ENCODE results near the gene NDP. TPM values are rescaled to one million over a fixed set of nuclear protein-coding genes. Genes with fewer than 3 reads are reported as not detected.

Gene NDP, protein sequence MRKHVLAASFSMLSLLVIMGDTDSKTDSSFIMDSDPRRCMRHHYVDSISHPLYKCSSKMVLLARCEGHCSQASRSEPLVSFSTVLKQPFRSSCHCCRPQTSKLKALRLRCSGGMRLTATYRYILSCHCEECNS
- total RNA-seq, result under 1 TPM in 2 of 4 donors, not detected in 2; 0.22 to 0.42 TPM

DNA sequence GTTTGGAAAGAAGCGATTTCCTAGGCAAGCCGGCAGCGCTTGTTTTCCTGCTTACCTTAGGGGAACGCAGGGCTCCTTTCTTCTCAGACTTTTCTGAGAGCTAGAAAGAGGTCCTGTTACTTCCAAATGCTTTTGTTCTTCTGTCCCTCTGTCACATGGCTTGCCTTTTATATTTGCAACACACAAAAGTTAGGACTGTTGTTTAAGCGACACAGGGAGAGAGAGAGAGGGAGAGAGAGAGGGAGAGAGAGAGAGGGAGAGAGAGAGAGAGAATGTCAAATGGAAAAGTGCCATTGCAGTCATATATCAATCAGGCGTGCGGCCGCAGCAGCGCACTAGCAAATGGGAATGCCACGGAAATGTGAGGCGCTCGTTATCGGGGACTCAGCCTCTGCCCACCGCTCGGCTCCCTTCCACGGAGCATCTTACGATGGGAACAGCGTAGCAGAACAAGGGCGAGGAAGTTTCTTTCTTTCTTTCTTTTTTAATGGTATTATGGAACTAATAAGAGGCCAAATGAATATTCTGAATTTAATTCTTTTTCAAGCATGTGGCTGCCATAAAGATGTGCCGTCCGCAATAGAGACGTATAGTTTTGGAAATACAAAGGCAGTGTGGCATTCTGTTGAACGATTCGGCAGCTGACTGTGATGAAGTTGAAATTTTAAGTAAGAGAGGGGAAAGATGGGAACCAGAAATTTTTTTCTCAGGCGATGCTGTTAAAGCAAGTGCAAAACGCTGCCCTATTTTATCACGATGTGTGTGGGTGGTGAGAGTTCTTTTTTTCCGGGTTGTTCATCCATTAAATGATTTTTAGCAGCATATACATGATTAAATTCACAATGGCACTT is at the start of gene NDP:
TSS of gene NDP (minus strand) at position 142 of the 851 bp plus-strand sequence. CDS start 14,745 bp downstream, outside the sequence.
- 9 to 26% methylated on average over 28 of the region's 28 CpGs for WGBS, 2 donors
- intact Hi-C loops (cut with DNase I; ENCODE audit: low total_unique reads), result no loop called here
- DNase-seq (ENCODE audit: low spot score in 2 of 2), result no peak
- no peak within 1 kb of the TSS for H3K4me3 ChIP-seq (ENCODE audit: low read depth, poor library complexity, severe bottlenecking)
- TF ChIP-seq, protein P1, sequence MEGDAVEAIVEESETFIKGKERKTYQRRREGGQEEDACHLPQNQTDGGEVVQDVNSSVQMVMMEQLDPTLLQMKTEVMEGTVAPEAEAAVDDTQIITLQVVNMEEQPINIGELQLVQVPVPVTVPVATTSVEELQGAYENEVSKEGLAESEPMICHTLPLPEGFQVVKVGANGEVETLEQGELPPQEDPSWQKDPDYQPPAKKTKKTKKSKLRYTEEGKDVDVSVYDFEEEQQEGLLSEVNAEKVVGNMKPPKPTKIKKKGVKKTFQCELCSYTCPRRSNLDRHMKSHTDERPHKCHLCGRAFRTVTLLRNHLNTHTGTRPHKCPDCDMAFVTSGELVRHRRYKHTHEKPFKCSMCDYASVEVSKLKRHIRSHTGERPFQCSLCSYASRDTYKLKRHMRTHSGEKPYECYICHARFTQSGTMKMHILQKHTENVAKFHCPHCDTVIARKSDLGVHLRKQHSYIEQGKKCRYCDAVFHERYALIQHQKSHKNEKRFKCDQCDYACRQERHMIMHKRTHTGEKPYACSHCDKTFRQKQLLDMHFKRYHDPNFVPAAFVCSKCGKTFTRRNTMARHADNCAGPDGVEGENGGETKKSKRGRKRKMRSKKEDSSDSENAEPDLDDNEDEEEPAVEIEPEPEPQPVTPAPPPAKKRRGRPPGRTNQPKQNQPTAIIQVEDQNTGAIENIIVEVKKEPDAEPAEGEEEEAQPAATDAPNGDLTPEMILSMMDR (IDR thresholded peaks at IDR 0.05), result no peak
- TF ChIP-seq POLR2A (IDR thresholded peaks at IDR 0.05), result no peak

DNA sequence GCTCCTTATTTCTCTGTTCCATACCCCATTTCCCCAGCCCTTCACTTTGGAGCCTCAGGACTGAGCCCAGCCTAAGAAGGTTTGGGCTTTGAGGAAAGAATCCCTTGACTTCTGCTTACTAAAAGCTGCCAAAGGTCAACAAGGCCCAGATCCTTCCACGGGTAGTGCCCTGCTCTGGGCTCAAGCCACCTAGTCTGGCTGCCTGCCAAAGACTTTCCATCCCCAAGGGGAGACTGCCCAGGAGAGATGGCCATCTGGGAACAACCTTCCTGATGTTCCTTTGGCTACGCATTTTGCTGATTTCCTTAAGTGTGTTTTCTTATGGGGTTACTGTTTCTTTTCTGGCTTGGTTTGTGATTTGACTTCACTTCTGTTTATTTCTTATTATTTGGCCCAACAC is 49.8 kb upstream of the NDP start:
- TF ChIP-seq POLR2A (IDR thresholded peaks at IDR 0.05), result no peak
- TF ChIP-seq, protein P1 (IDR thresholded peaks at IDR 0.05), result no peak
- intact Hi-C loops (cut with DNase I; ENCODE audit: low total_unique reads), result no loop called here
- WGBS, 2 donors, result 61 to 74% methylated on average over 2 of the region's 2 CpGs
- H3K4me3 ChIP-seq (ENCODE audit: low read depth, poor library complexity, severe bottlenecking), result no peak overlapping the region
- DNase-seq (ENCODE audit: low spot score in 2 of 2), result no peak

DNA sequence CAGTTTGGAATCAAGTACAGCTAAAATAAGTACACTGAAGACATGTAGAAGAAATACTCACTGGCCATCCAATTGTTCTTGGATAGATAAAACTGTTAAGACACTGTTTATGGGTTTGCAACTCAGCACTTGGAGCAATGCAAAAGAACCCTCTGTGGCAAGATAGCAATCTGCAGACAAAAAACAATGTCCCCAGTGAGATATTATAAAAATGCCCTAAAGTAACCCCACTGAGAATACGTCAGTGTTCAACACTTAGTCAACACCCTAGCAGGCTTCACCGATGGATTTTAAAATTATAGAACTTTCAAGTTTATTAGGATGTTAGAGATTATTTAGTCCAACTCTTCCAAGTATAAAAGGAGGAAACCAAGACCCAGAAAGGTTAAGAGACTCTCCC is 47.5 kb upstream of the NDP start:
- 58 to 74% methylated on average over 2 of the region's 2 CpGs for WGBS, 2 donors
- no peak for TF ChIP-seq POLR2A (IDR thresholded peaks at IDR 0.05)
- TF ChIP-seq, protein P1 (IDR thresholded peaks at IDR 0.05), result no peak
- no peak for DNase-seq (ENCODE audit: low spot score in 2 of 2)
- intact Hi-C loops (cut with DNase I; ENCODE audit: low total_unique reads), result no loop called here
- no peak overlapping the region for H3K4me3 ChIP-seq (ENCODE audit: low read depth, poor library complexity, severe bottlenecking)

DNA sequence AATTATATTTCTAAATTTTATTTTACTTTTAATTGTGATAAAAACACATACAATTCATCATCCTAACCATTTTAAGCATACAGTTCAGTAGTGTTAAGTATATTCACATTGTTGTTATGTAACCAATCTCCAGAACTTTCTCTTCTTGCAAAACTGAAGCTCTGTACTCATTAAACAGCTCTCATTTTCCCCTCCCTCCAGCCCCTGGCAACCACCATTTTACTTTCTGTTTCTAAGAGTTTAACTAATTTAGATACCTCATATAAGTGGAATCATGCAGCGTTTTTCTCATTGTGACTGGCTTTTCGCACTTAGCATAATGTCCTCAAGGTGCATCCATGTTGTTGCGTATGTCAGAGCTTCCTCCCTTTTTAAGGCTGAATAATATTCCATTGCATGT is 46.7 kb upstream of the NDP start:
- no peak for DNase-seq (ENCODE audit: low spot score in 2 of 2)
- no peak overlapping the region for H3K4me3 ChIP-seq (ENCODE audit: low read depth, poor library complexity, severe bottlenecking)
- TF ChIP-seq POLR2A (IDR thresholded peaks at IDR 0.05), result no peak
- TF ChIP-seq, protein P1 (IDR thresholded peaks at IDR 0.05), result no peak
- 80 to 96% methylated on average over 3 of the region's 3 CpGs for WGBS, 2 donors
- intact Hi-C loops (cut with DNase I; ENCODE audit: low total_unique reads), result no loop called here

DNA sequence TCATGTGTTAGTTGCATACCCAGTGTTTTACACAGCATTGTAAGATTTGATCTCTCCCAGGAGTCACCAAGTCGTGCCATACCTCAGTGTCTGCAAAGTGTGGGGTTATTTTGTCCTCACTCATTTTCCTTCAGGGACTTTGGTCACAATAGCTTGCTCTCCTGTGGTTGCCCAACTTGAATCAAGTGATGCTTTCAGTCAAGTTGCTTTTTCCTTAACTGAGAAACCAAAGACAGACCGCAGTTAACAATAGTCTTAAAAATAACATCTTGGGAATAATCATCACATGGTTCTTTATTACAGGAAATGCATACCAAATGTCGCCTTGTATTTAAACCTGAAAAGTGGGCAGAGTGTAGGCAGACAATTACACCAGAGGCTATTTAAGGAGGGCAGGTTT is 44.5 kb upstream of the NDP start:
- TF ChIP-seq POLR2A (IDR thresholded peaks at IDR 0.05), result no peak
- no peak for DNase-seq (ENCODE audit: low spot score in 2 of 2)
- WGBS, 2 donors, result 44 to 80% methylated on average over 3 of the region's 3 CpGs
- H3K4me3 ChIP-seq (ENCODE audit: low read depth, poor library complexity, severe bottlenecking), result no peak overlapping the region
- intact Hi-C loops (cut with DNase I; ENCODE audit: low total_unique reads), result no loop called here

DNA sequence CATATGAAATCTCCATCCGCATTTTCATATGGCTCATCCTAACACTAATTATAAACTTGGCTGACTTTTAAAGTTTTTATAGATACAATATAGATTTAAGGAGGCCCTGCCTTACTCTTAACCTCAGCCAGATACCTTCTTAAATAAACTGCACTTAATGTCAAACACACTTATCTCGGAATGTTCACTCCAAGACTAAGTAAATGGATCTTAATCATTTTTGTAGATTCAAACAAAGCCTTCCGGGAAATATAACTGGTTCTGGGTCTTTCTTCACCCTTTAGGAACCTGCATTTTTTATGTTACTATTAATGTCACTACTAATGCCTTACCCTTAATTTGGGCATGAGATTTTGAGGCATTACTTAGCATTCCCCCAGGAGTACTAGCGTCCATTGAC is 43.7 kb upstream of the NDP start:
- TF ChIP-seq, protein P1 (IDR thresholded peaks at IDR 0.05), result no peak
- no peak for TF ChIP-seq POLR2A (IDR thresholded peaks at IDR 0.05)
- DNase-seq (ENCODE audit: low spot score in 2 of 2), result no peak
- no peak overlapping the region for H3K4me3 ChIP-seq (ENCODE audit: low read depth, poor library complexity, severe bottlenecking)
- intact Hi-C loops (cut with DNase I; ENCODE audit: low total_unique reads), result no loop called here
- 80 to 86% methylated on average over 4 of the region's 4 CpGs for WGBS, 2 donors

Data from lower leg skin (tissue), 4 donors.